Measurements from ENCODE around the gene MARCHF6. TPM values are rescaled to one million over a fixed set of nuclear protein-coding genes. Genes with fewer than 3 reads are reported as not detected.

The MARCHF6 gene
- total and polyA plus RNA-seq, 9 of the 15 experiments (the other 6 are each of a cell fraction or from before 2014, with no cell fraction given): 74.1 to 456 (median 116) TPM

- TF ChIP-seq USF2 (CRISPR knock-in tag; IDR thresholded peaks at IDR 0.05) (no peak), HDAC8 (tag; IDR thresholded peaks at IDR 0.05) (no peak), TCF3 (CRISPR knock-in tag; IDR thresholded peaks at IDR 0.05) (no peak), MAFF (IDR thresholded peaks at IDR 0.05; ENCODE audit: low read length) (no peak)
These were observed 18.7 kb upstream of the MARCHF6 start (continued) for GRCh38 chr5:10334831-10335230.

GRCh38 chr5:10335711-10336470 lies 17.6 kb upstream of the MARCHF6 start:
- no peak overlapping the region for H3K4me2 ChIP-seq (ENCODE audit: insufficient read depth, low read length)
- H3K9me3 ChIP-seq (replicated peaks; ENCODE audit: control insufficient read depth, insufficient read depth, low read depth, low read length): no peaks in the 10 kb centered on the region; the same call in 1 of the 2 replicates
- H3K9me1 ChIP-seq (ENCODE audit: control insufficient read depth, insufficient read depth, low read length): no peaks in the 10 kb centered on the region
- H3K4me3 ChIP-seq: no peak overlapping the region
- no peak overlapping the region for H3K9ac ChIP-seq (ENCODE audit: insufficient read depth in 1 of 2, low read depth in 2 of 2, low read length in 2 of 2)
- BruUV-seq (replicated peaks): no TSS peak
- no peaks in the 10 kb centered on the region for H3K36me3 ChIP-seq (ENCODE audit: control insufficient read depth, insufficient read depth, low read length)
- peak; percentile 44 for FAIRE-seq
- ChIA-PET POLR2A (interaction anchor here (1.3 kb wide), 1 partner anchor 12 kb away, joined by 3 read pairs; no protein-coding TSS in a partner anchor), CTCF (ENCODE audit: low intra/inter-chr PET ratio) (interaction anchor here (0.6 kb wide), 1 partner anchor 57 kb away, joined by 3 read pairs; no protein-coding TSS in a partner anchor)
- H3K79me2 ChIP-seq (ENCODE audit: control insufficient read depth, insufficient read depth, low read length): no peaks in the 10 kb centered on the region
- peak overlapping the region; percentile 71 for H2AFZ ChIP-seq (ENCODE audit: low read depth, low read length)
- H3K4me1 ChIP-seq (replicated peaks in 1 of 2; ENCODE audit: control insufficient read depth in 2 of 2, insufficient read depth in 2 of 2, low read length in 2 of 2): peaks cover 7% of the 10 kb centered on the region in 2 experiments; a peak in 4 of 5 replicates
- DNase-seq (ENCODE audit: extremely low read depth in 1 of 4, low spot score in 3 of 4): no peak
- ATAC-seq: peak; percentile 18; the same call in 2 of the 3 replicates
- in situ Hi-C loops (cut with MboI): no loop called here
- H3K27ac ChIP-seq (ENCODE audit: extremely low read depth, low read depth, low read length): no peak overlapping the region
- 75% methylated on average over 14 of the region's 14 CpGs for WGBS (ENCODE audit: insufficient coverage, low coverage, missing lambda C conversion rate)
- no peaks in the 10 kb centered on the region for H3K27me3 ChIP-seq (ENCODE audit: control insufficient read depth in 2 of 2, insufficient read depth in 2 of 2, low read length in 2 of 2)
- intact Hi-C loops (cut with micrococcal nuclease): no loop called here
- H4K20me1 ChIP-seq (replicated peaks; ENCODE audit: control insufficient read depth, insufficient read depth, low read length): no peaks in the 10 kb centered on the region
- TF ChIP-seq SUPT5H (IDR thresholded peaks at IDR 0.05): no peak
- TF ChIP-seq ZNF586 (CRISPR knock-in tag; conservative IDR thresholded peaks at IDR 0.05): no peak
- TF ChIP-seq E2F6 (IDR thresholded peaks at IDR 0.05; ENCODE audit: borderline replicate concordance in 1 of 2, extremely low read depth in 1 of 2, insufficient read depth in 1 of 2, insufficient read length in 1 of 2, low read depth in 1 of 2, low read length in 1 of 2, poor library complexity in 1 of 2, severe bottlenecking in 1 of 2): peak in 1 of 2 experiments; percentile 29
- no peak for TF ChIP-seq KDM1A (IDR thresholded peaks at IDR 0.05)
- peak; percentile 90 for TF ChIP-seq L3MBTL2 (IDR thresholded peaks at IDR 0.05)
- peak; percentile 55 for TF ChIP-seq BHLHE40 (IDR thresholded peaks at IDR 0.05; ENCODE audit: low read length)
- TF ChIP-seq MNT (conservative IDR thresholded peaks at IDR 0.05): 0 out of 4 replicates have a peak, but pooled peaks of 1 of the 2 experiments have one; percentile 27
- no peak for TF ChIP-seq ZNF655 (CRISPR knock-in tag; IDR thresholded peaks at IDR 0.05)
- no peak for TF ChIP-seq ZNF778 (CRISPR knock-in tag; IDR thresholded peaks at IDR 0.05)
- peak; percentile 57 for TF ChIP-seq MYC (IDR thresholded peaks at IDR 0.05; ENCODE audit: low read depth, low read length)
- TF ChIP-seq MYC (CRISPR knock-in tag; IDR thresholded peaks at IDR 0.05; ENCODE audit: borderline replicate concordance, low read depth): no peak
- TF ChIP-seq STAT5B (CRISPR knock-in tag; IDR thresholded peaks at IDR 0.05): no peak
